PFSK-1 (cell line): ENCODE measurements around the gene SLC25A14.
A peak's percentile ranks its signal among the peaks of the same experiment; 100 is the strongest.

Experiments
- FOXP2 ChIP-seq: optimal IDR thresholded peaks from 2 replicates; pipeline ENCODE3; 2011; ENCODE audit warnings: borderline replicate concordance, control low read depth, inconsistent platforms; ENCODE audit not compliant: insufficient read depth; ENCODE audit errors: extremely low read length, extremely low read depth
- POLR2AphosphoS5 ChIP-seq: IDR thresholded peaks from 2 replicates; pipeline ENCODE4 v1.6.1; 2012; ENCODE audit warnings: low read depth, mild to moderate bottlenecking, control low read depth, low read length, moderate library complexity
- REST ChIP-seq, 2 experiments: IDR thresholded peaks; 2 replicates each; pipeline versions ENCODE4 v1.6.1 to v1.8.0; 2011 to 2012; ENCODE audit warnings: low read depth in 2 of 2, low read length in 2 of 2, control low read depth in 1 of 2, inconsistent platforms in 1 of 2, mild to moderate bottlenecking in 1 of 2, moderate library complexity in 1 of 2; ENCODE audit not compliant: insufficient read depth in 1 of 2
- SIN3A ChIP-seq: IDR thresholded peaks from 2 replicates; pipeline ENCODE4 v1.6.1; 2012; ENCODE audit warnings: mild to moderate bottlenecking, low read length, moderate library complexity, borderline replicate concordance; ENCODE audit not compliant: insufficient read depth
- TAF1 ChIP-seq: IDR thresholded peaks from 2 replicates; pipeline ENCODE4 v1.6.1; 2012; ENCODE audit warnings: low read length, control low read depth, borderline replicate concordance; ENCODE audit not compliant: insufficient read depth

The SLC25A14 gene

GRCh38 chrX:130393451-130394074, 53.8 kb downstream of the SLC25A14 start:
- TF ChIP-seq REST (IDR thresholded peaks at IDR 0.05; ENCODE audit: insufficient read depth in 1 of 2, low read depth in 2 of 2, low read length in 2 of 2): no peak
- no peak for TF ChIP-seq POLR2AphosphoS5
- TF ChIP-seq TAF1: no peak
- no peak for TF ChIP-seq FOXP2
- no peak for TF ChIP-seq SIN3A

GRCh38 chrX:130395341-130395740, 55.6 kb downstream of the SLC25A14 start:
- TF ChIP-seq TAF1 (no peak), POLR2AphosphoS5 (no peak), REST (IDR thresholded peaks at IDR 0.05; ENCODE audit: insufficient read depth in 1 of 2, low read depth in 2 of 2, low read length in 2 of 2) (no peak), SIN3A (no peak), FOXP2 (no peak)

GRCh38 chrX:130401415-130402207, 61.9 kb downstream of the SLC25A14 start, which contains the start of gene RBMX2:
Gene RBMX2, plus strand, starts transcription at chrX:130401987. Its CDS starts 46 bp downstream, at chrX:130402033.
- TF ChIP-seq POLR2AphosphoS5 (peak; percentile 83), FOXP2 (no peak), REST (IDR thresholded peaks at IDR 0.05; ENCODE audit: insufficient read depth in 1 of 2, low read depth in 2 of 2, low read length in 2 of 2) (0 out of 4 replicates have a peak, but pooled peaks of 1 of the 2 experiments have one; percentile 14), TAF1 (peak; percentile 55; the same call in 1 of the 2 replicates), SIN3A (no peak)

GRCh38 chrX:130402208-130402684, 62.5 kb downstream of the SLC25A14 start:
- TF ChIP-seq SIN3A (no peak), TAF1 (no peak), POLR2AphosphoS5 (no peak), REST (IDR thresholded peaks at IDR 0.05; ENCODE audit: insufficient read depth in 1 of 2, low read depth in 2 of 2, low read length in 2 of 2) (no peak)
